K562 (cell line): ENCODE data around the gene FES. TPM values are rescaled to one million over a fixed set of nuclear protein-coding genes. Genes with fewer than 3 reads are reported as not detected.

Experiments used
- ATAC-seq: fragments of 200-7000 bp; cut with Tn5 transposase; 3 replicates; pipeline ENCODE4 v1.9.1; 2020; ENCODE audit warnings: moderate library complexity
- BruUV-seq: library from RNA; stranded (reverse); fragments of 400-500 nt; replicated peaks from 2 replicates; lab custom pipeline; 2021; lab: Mats Ljungman, UMichigan
- CTCF ChIA-PET: fragments of 300-600 bp; formaldehyde crosslinking; extraction: SDS; loops from one replicate; lab custom pipeline; 2021; ENCODE audit warnings: low intra/inter-chr PET ratio; lab: Yijun Ruan, JAX
- POLR2A ChIA-PET: fragments of 300-600, 350-650 bp; sonication (Branson Sonifier 250); formaldehyde crosslinking; extraction: SDS; loops from one replicate; lab custom pipeline; 2021; ENCODE audit warnings: antibody characterized with exemption, inconsistent platforms; lab: Yijun Ruan, JAX
- DNase-seq, 4 experiments: peaks; one replicate each; pipeline versions ENCODE4 v3.0.0 to v3.0.0-alpha.2; 2011 to 2018; ENCODE audit warnings: low spot score in 3 of 4, mixed read lengths in 3 of 4; ENCODE audit errors: extremely low read depth in 1 of 4
- FAIRE-seq: peaks from 2 replicates; lab custom pipeline; 2011; peaks lifted over from hg19 to GRCh38; lab: Jason Lieb, UNC
- H2AFZ ChIP-seq: 2 replicates; pipeline ENCODE4 v1.6.0; 2011; ENCODE audit warnings: low read depth, low read length, control low read depth, inconsistent platforms
- H3K27ac ChIP-seq: fragments of 200-600 bp; 3 replicates; pipeline ENCODE4 v1.8.0; 2011; ENCODE audit warnings: low read depth, mild to moderate bottlenecking, control low read depth, inconsistent platforms, low read length, moderate library complexity, mixed read lengths; ENCODE audit errors: extremely low read depth
- H3K27me3 ChIP-seq, 2 experiments: fragments of 300-600 bp in 1 of 2; 2 replicates in 1 of 2; 3 replicates in 1 of 2; pipeline versions ENCODE4 v1.6.0 to v1.8.0; 2011; ENCODE audit warnings: inconsistent platforms in 2 of 2, low read length in 2 of 2, mild to moderate bottlenecking in 1 of 2, mixed read lengths in 1 of 2, moderate library complexity in 1 of 2; ENCODE audit not compliant: control insufficient read depth in 2 of 2, insufficient read depth in 2 of 2
- H3K36me3 ChIP-seq: fragments of 300-600 bp; 3 replicates; pipeline ENCODE4 v1.8.0; 2011; ENCODE audit warnings: mild to moderate bottlenecking, low read length, inconsistent platforms; ENCODE audit not compliant: control insufficient read depth, insufficient read depth
- H3K4me1 ChIP-seq, 2 experiments: fragments of 200-600 bp in 1 of 2; replicated peaks in 1 of 2; 2 replicates in 1 of 2; 3 replicates in 1 of 2; pipeline versions ENCODE4 v1.5.1 to v1.8.0; 2011; ENCODE audit warnings: inconsistent platforms in 2 of 2, low read length in 2 of 2, mild to moderate bottlenecking in 1 of 2, mixed read lengths in 1 of 2, moderate library complexity in 1 of 2; ENCODE audit not compliant: control insufficient read depth in 2 of 2, insufficient read depth in 2 of 2
- H3K4me2 ChIP-seq: 2 replicates; pipeline ENCODE4 v1.6.1; 2011; ENCODE audit warnings: low read length, control low read depth, inconsistent platforms, mixed read lengths; ENCODE audit not compliant: insufficient read depth
- H3K4me3 ChIP-seq: fragments of 200-600 bp; sonication (generic), shearing (Covaris generic); 2 replicates; pipeline ENCODE4 v1.5.1; 2016; ENCODE audit warnings: control low read depth, inconsistent platforms
- H3K79me2 ChIP-seq: fragments of 200-600 bp; 3 replicates; pipeline ENCODE4 v1.8.0; 2011; ENCODE audit warnings: low read length, inconsistent platforms; ENCODE audit not compliant: control insufficient read depth, insufficient read depth
- H3K9ac ChIP-seq, 2 experiments: 2 replicates each; pipeline versions ENCODE4 v1.6.0 to v1.6.1; 2011; ENCODE audit warnings: low read depth in 2 of 2, low read length in 2 of 2, control low read depth in 1 of 2, inconsistent platforms in 1 of 2, mild to moderate bottlenecking in 1 of 2, mixed read lengths in 1 of 2; ENCODE audit not compliant: insufficient read depth in 1 of 2
- H3K9me1 ChIP-seq: one replicate; pipeline ENCODE4 v1.6.0; 2011; ENCODE audit warnings: inconsistent platforms, mild to moderate bottlenecking, low read length, moderate library complexity; ENCODE audit not compliant: control insufficient read depth, insufficient read depth
- H3K9me3 ChIP-seq: replicated peaks from 2 replicates; pipeline ENCODE4 v1.5.1; 2011; ENCODE audit warnings: low read depth, low read length, inconsistent platforms; ENCODE audit not compliant: control insufficient read depth, insufficient read depth
- H4K20me1 ChIP-seq: replicated peaks from 2 replicates; pipeline ENCODE4 v1.6.1; 2011; ENCODE audit warnings: low read length, inconsistent platforms, mixed read lengths; ENCODE audit not compliant: control insufficient read depth, insufficient read depth
- ARNT ChIP-seq, 2 experiments: fragments of 450-650 bp; IDR thresholded peaks; 2 replicates each; pipeline ENCODE4 v1.6.1; 2016; ENCODE audit warnings: mild to moderate bottlenecking in 1 of 2
- HNRNPLL ChIP-seq: fragments of 200-400 bp; formaldehyde crosslinking; IDR thresholded peaks from 2 replicates; pipeline ENCODE4 v1.6.1; 2017; ENCODE audit warnings: low read length, low read depth, mild to moderate bottlenecking; ENCODE audit not compliant: poor library complexity, severe bottlenecking
- MECOM ChIP-seq: fragments of 250-450 bp; sonication (Bioruptor Pico); IDR thresholded peaks from 2 replicates; pipeline ENCODE4 v1.8.0; 2022; ENCODE audit warnings: inconsistent platforms
- MEIS2 ChIP-seq: fragments of 450-650 bp; IDR thresholded peaks from 2 replicates; pipeline ENCODE4 v1.6.1; 2014; ENCODE audit warnings: mild to moderate bottlenecking; ENCODE audit not compliant: partially characterized antibody
- PHB2 ChIP-seq: fragments of 450-650 bp; IDR thresholded peaks from 2 replicates; pipeline ENCODE4 v1.6.1; 2017; ENCODE audit warnings: low read depth
- RFX1 ChIP-seq: fragments of 450-650 bp; IDR thresholded peaks from 2 replicates; pipeline ENCODE4 v1.6.1; 2016; ENCODE audit warnings: mild to moderate bottlenecking, moderate library complexity
- SRSF3 ChIP-seq: fragments of 200-400 bp; formaldehyde crosslinking; IDR thresholded peaks from 2 replicates; pipeline ENCODE4 v1.6.1; 2016; ENCODE audit warnings: mild to moderate bottlenecking, low read length, moderate library complexity; ENCODE audit not compliant: insufficient read depth
- ZNF146 ChIP-seq: IDR thresholded peaks from one replicate; pipeline ENCODE4 v1.6.1; 2018; ENCODE audit warnings: missing compliant biosample characterization; ENCODE audit not compliant: unreplicated experiment
- ZNF354B ChIP-seq: fragments of 250-450 bp; sonication (Bioruptor Pico); IDR thresholded peaks from 2 replicates; pipeline ENCODE4 v1.4.0; 2020
- ZNF668 ChIP-seq: fragments of 250-450 bp; sonication (Bioruptor Pico); IDR thresholded peaks from 2 replicates; pipeline ENCODE4 v1.8.0; 2022; ENCODE audit warnings: mild to moderate bottlenecking, inconsistent platforms
- WGBS: fragments of 100-300 bp; shearing (Covaris generic); methylation state at CpG from one replicate; pipeline ENCODE4 v1.1.6; 2016; ENCODE audit warnings: low coverage, mixed read lengths; ENCODE audit not compliant: insufficient coverage; ENCODE audit errors: missing lambda C conversion rate; 5-methylcytosine and 5-hydroxymethylcytosine counted together
- in situ Hi-C: fragments of 300-500 bp; cut with MboI; formaldehyde crosslinking; loops from 4 replicates; pipeline ENCODE4 v1.15.0; 2018; ENCODE audit warnings: inconsistent platforms, mixed read lengths
- intact Hi-C: fragments of 100-400 bp; cut with micrococcal nuclease; formaldehyde crosslinking; loops from 2 replicates; pipeline ENCODE4 v1.14.2; 2022
- polyA plus RNA-seq, 8 experiments: library from polyadenylated mRNA; depleted of rRNA in 4 of 8; stranded (reverse) in 5 of 8; unstranded in 3 of 8; fragments of >200 nt; fragmentation: Nextera tagmentation in 2 of 8; fragmentation: Illumina TruSeq in 1 of 8; extraction: Ambion mirVana in 2 of 8; extraction: Trizol in 1 of 8; gene quantifications; 2 replicates each; pipeline versions ENCODE4 v1.2.1 to v1.2.3, GENCODE V29; 2011 to 2014; ENCODE audit warnings: inconsistent platforms in 1 of 8, missing spikeins in 1 of 8
- total RNA-seq, 7 experiments: library from RNA; depleted of rRNA in 6 of 7; stranded (reverse); fragments of >200 nt in 6 of 7; fragmentation: Illumina TruSeq in 2 of 7; extraction: Trizol in 2 of 7; gene quantifications; 2 replicates each; pipeline versions ENCODE4 v1.2.1 to v1.2.3, GENCODE V29; 2011 to 2021; ENCODE audit warnings: low replicate concordance in 1 of 7
- TF ChIP-seq, protein P1 (sequence below), 3 experiments: fragments of 200-800 bp in 1 of 3; sonication (Bioruptor generic) in 1 of 3; sonication (generic) in 1 of 3; formaldehyde crosslinking in 1 of 3; IDR thresholded peaks; 2 replicates each; pipeline versions ENCODE4 v1.6.1 to v1.8.0; 2016 to 2022; ENCODE audit warnings: mild to moderate bottlenecking in 2 of 3, missing compliant biosample characterization in 2 of 3, missing genetic modification characterization in 2 of 3, missing genetic modification reagents in 1 of 3
- TF ChIP-seq, protein P2 (sequence below): fragments of 250-450 bp; sonication (Bioruptor Pico); IDR thresholded peaks from 2 replicates; pipeline ENCODE4 v1.5.0; 2020; ENCODE audit warnings: mild to moderate bottlenecking, borderline replicate concordance
- TF ChIP-seq, protein P3 (sequence below): fragments of 450-650 bp; IDR thresholded peaks from 2 replicates; pipeline ENCODE4 v1.6.1; 2016

The FES gene
- total and polyA plus RNA-seq, 9 of the 15 experiments (the other 6 are each of a cell fraction or from before 2014, with no cell fraction given), result 0.38 to 2.6 (median 0.82) TPM

DNA sequence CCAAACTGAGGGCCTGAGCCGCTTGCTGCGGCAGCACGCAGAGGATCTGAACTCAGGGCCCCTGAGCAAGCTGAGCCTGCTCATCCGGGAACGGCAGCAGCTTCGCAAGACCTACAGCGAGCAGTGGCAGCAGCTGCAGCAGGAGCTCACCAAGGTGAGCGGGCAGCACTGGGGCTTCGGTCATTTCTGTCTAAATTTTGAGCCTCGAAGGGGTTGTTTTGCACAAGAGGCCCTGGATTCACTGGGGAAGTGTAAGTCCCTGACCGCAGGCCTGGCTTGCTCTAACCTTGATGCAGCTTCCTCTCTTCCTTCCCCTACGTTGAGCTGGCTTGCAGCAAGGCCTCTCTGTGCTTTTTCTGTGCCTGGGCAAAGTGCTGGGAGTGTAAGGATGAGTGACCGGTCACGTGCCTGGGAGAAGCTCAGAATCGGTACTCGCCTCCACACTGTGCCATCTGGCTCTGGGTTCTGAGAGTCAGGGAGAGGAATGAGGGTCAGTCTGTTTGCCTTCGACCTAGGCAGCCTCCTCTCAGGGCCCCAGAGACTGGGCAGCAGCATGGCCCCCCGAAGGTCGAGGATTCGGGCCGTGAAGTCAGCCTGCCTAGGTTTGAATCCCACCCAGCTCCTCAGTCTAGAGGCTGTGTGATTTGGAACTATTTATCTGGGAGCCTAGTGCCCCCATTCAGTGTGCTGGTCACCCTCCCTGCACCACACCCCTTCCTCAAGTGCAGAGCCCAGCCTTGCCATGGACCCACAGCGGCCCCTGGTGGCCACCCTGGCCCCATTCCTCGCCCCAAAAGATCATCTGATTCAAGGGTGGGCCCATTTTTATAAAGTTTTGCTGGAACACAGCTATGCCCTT, 1.4 kb downstream of the FES start (continued):
- TF ChIP-seq, protein P1, sequence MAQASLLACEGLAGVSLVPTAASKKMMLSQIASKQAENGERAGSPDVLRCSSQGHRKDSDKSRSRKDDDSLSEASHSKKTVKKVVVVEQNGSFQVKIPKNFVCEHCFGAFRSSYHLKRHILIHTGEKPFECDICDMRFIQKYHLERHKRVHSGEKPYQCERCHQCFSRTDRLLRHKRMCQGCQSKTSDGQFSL (CRISPR knock-in tag; IDR thresholded peaks at IDR 0.05), result peak; percentile 42; the same call in 1 of the 2 replicates
- TF ChIP-seq, protein P1 (tag; IDR thresholded peaks at IDR 0.05), result no peak

DNA sequence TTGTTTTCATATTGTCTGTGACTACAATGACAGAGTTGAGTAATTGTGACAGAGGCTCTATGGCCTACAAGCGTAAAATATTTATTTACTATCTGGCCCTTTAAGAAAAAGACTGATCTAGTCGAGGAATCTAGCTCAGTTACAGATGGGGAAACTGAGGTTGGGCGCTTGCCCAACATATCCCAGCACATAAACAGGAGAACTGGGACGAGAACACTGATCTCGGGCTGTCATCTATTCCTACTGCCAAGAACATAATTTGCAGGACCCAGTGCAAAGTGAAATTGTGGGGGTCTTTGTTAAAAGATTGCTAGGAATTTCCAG, 1.9 kb downstream of the FES start:
- POLR2A ChIA-PET, result interaction anchor here (0.5 to 2.6 kb wide), 7 partner anchors 9 to 534 kb away, joined by 3 to 11 read pairs (median 4); no protein-coding TSS in a partner anchor
- Histone ChIP-seq H3K9me3 (no peaks in the 10 kb centered on the region), H3K4me2 (no peak overlapping the region), H3K9ac (no peak overlapping the region), H3K4me3 (no peak overlapping the region), H3K27ac (no peak overlapping the region), H3K9me1 (peaks cover 3% of the 10 kb centered on the region), H2AFZ (peak overlapping the region; percentile 61; the same call in 1 of the 2 replicates), H3K79me2 (no peaks in the 10 kb centered on the region), H4K20me1 (peaks cover 6% of the 10 kb centered on the region; the same call in 1 of the 2 replicates), H3K4me1 (peaks cover 10 to 73% of the 10 kb centered on the region in 2 experiments; a peak in 4 of 5 replicates), H3K27me3 (no peaks in the 10 kb centered on the region), H3K36me3 (peaks cover 23% of the 10 kb centered on the region; the same call in 2 of the 3 replicates)
- FAIRE-seq (no peak), ATAC-seq (no peak), DNase-seq (no peak)
- CTCF ChIA-PET, result interaction anchor here (0.5 to 2.1 kb wide), 8 partner anchors 79 to 1263 kb away, joined by 3 to 10 read pairs (median 5); no protein-coding TSS in a partner anchor
- WGBS, result 11% methylated on average over 5 of the region's 5 CpGs
- BruUV-seq, result no TSS peak
- intact Hi-C loops (loop anchor here (1.0 to 10.0 kb wide), 5 partner anchors 69 to 561 kb away; no protein-coding TSS in a partner anchor), in situ Hi-C loops (loop anchor here (5.0 to 10.0 kb wide), 3 partner anchors 239 to 571 kb away; no protein-coding TSS in a partner anchor)
- TF ChIP-seq ZNF668 (CRISPR knock-in tag) (no peak), MECOM (CRISPR knock-in tag) (no peak), PHB2 (no peak), ARNT (IDR thresholded peaks at IDR 0.05) (no peak), RFX1 (no peak), ZNF146 (CRISPR knock-in tag) (no peak), HNRNPLL (no peak), MEIS2 (no peak), ZNF354B (CRISPR knock-in tag) (no peak), SRSF3 (no peak)
- TF ChIP-seq, protein P2, sequence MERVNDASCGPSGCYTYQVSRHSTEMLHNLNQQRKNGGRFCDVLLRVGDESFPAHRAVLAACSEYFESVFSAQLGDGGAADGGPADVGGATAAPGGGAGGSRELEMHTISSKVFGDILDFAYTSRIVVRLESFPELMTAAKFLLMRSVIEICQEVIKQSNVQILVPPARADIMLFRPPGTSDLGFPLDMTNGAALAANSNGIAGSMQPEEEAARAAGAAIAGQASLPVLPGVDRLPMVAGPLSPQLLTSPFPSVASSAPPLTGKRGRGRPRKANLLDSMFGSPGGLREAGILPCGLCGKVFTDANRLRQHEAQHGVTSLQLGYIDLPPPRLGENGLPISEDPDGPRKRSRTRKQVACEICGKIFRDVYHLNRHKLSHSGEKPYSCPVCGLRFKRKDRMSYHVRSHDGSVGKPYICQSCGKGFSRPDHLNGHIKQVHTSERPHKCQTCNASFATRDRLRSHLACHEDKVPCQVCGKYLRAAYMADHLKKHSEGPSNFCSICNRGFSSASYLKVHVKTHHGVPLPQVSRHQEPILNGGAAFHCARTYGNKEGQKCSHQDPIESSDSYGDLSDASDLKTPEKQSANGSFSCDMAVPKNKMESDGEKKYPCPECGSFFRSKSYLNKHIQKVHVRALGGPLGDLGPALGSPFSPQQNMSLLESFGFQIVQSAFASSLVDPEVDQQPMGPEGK (CRISPR knock-in tag), result no peak
- TF ChIP-seq, protein P3, sequence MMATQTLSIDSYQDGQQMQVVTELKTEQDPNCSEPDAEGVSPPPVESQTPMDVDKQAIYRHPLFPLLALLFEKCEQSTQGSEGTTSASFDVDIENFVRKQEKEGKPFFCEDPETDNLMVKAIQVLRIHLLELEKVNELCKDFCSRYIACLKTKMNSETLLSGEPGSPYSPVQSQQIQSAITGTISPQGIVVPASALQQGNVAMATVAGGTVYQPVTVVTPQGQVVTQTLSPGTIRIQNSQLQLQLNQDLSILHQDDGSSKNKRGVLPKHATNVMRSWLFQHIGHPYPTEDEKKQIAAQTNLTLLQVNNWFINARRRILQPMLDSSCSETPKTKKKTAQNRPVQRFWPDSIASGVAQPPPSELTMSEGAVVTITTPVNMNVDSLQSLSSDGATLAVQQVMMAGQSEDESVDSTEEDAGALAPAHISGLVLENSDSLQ, result no peak
